NCI-H82 (cell line): Measurements from ENCODE around the gene MRTFA.

ENCODE experiments used
- DNase-seq: peaks from one replicate; lab custom pipeline; 2025; lab: John Stamatoyannopoulos, UW

The MRTFA gene

DNA sequence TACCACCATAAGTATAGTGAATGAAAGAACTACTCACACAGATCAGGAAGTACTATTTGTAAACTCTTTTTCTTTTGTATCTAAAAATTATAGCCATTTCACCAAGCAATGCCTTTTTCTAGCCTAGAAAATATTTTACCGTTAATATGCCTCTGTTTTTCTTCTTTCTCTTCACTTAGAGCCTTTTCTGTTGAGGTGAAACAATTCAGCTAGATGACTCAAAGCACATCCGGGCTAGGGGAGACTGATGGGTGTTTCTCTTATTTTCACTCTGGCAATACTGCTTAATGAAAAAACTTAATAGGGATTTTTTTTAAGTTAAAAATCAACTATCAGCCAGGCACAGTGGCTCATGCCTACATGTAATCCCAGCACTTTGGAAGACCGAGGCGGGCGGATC is 172.8 kb downstream of the MRTFA start:
- no peak for DNase-seq

DNA sequence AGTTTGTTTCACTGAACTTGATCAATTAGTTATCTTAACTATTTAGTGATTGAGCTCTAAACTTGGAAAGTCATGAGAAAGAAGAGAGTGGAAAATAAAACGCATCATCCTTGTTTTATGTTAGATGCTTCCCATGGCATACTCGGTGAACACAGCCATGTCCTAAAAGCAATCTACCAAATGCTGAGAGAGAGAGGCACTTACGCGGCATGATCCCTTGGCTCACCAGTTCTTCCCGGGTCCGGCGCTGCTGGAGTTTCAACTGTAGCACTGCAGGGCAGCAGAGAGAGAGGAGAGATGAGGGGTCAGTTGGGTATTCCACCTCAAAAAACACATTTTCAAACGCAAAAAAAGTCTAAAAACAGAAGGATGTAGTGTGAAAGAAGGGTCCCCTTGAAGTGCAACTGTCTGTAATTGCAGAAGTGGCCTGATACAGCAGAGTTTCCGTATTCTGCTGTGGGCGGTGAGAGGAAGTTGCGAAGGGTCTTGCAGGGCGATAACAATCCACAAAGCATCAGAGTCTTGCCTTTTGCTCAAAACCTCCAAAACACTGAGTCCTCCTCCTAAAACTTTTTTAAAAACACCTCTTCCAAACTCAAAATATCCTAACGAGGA is 173.4 kb downstream of the MRTFA start:
- DNase-seq = no peak

DNA sequence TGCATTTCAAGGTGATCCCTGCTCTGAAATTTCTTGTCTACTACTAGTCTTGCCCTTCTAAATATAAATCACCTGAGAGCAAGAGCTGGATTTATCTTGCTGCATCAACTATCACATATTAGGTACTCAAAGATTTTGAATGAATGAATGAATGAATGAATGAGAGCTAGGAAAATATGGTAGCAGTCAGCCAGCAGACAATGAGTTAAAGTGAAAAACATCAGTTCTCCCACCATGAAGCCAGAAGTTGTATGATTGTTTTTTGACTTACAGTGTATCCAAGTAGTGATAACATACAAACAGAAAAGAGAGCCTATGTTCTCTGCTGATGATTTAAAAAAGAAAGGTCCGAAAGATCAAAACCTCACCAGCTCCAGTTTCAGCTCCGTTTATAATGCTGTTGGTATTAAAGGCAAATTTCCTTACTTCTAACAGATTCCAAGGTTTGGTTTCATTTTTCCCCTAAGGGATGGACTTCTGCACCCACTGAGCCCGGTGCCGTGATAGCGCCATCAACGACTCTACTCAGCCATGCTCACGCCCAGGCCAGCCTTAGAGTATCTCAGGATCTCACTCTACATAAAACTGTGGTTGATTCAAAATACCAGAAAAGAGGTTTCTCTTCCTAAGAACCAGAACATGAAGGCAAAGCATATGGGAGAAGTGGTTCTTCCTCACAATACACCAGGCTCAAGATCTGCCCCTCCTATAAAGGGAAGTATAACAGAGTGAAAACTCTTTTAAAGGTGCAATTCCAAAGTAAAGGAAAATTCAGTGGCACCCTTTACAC is 174.1 kb downstream of the MRTFA start:
- DNase-seq = no peak

DNA sequence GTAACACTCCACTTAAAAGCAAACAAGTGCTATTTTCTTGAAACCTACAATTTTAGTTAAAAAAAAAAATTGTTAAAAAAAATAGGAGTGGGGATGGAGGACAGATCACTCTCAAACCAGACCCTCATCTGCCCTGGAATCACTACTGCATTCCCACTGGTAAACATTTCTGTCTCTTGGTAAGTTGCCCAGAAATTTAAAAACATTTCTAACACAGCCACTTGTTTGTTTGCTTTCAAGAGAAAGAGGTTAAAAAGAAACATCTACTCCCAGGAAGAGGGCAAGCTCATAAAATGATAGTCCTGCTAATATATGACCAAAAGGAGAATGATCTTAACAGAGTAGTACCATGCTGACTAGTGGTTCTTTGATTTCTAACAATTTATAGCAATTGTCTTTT is 182.8 kb downstream of the MRTFA start:
- DNase-seq = no peak

DNA sequence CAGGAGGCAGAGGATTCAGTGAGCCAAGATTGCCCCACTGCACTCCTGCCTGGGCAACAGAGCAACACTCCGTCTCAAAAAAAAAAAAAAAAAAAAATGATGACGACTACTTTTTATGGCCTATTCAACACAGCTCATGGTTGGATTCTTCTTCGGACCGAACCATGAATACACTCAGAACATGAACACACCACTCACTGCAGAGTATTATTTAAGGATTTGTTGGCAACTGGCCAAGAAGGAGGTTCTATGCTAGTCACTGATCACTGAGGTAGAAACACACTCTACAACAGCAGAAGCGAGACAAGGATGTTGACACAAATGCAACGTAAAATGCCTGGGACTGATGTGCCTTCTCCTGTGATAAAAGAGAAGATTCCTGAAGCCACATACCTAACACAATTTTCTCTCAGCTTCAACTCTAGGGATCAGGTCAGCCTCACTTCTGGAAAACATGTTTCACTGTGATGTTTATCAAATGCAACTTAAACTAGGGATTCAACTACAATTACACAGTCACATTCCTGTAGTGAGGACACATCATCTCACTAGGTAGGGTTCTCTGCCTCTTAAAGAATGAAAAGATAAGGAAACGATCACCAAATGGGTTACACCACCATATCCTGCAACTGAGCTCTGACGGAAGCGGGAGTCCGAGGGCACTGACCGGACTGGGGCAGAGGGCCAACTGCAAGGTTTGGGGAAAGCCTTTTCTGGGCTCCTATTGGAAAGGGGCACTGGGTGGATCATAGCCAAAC is 183.6 kb downstream of the MRTFA start:
- DNase-seq = peak; percentile 62

DNA sequence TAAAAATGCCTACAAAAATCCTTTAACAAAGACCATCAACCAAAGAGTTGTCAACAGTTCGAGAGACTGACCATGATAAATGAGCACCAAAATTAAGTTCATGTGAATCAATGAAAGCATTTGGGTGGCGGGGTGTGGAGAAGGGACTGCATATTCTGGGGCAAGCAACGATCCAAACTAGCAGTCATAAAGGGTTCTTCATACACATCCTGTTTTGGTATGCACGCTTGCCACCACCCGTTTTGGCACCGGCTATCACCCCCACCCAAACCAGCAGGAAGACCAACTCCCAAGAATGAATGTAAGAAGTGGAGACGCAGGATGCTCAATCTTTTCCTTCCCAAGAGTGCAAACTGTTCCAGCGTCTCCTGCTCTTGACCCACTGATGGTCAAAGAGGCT is 185.3 kb downstream of the MRTFA start:
- DNase-seq = no peak

DNA sequence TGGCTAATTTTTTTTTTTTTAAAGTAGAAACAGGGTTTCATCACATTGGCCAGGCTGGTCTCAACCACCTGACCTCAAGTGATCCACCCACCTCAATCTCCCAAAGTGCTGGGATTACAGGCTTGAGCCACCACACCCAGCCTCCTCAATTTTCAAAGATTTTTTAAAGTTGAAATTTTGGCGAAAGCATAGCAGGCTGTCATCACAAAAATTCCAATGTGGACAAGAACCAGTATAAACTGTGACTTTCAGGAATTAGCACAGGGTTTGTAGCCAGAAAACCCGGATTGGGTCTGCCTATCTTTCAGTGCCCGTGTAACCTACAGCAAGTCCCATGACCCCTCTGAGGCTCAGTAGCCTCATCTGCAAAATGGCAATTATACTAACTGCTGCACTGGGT is 185.9 kb downstream of the MRTFA start:
- DNase-seq = no peak

DNA sequence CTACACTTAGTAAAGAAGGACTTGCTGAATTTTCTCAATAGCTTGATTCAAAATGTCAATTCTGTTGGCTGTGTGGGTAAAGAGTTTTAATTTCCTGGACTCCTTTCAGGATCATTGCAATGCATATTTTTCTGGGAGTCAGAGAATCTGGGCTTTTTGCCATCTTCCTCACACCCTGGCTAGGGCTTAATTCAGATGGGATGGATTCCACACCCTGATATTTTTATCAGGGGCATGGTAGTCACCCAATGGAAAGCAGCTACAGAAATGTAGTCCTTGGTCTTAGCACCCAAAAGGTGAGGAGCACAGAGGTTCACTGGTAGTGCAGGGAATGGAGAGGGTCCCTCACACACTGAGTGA is 186.9 kb downstream of the MRTFA start:
- no peak for DNase-seq

DNA sequence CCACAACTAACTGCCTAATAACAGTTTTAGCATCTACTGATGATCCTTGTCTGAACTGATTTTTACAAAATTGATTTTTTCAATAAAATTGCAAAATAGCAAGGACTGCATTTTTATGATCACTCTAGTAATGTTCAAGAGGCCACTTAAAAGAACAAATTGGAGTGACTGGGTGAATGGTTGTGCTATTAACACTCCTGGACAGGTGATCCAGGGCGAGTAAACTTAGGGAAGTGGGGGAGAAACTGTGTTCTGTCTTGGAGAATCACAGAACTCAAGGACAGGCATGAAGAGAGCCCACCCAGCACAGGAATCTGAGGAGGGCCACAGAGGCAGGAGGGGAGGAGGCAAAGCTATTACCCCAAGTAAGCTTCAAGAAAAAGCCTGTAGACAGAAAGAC is 190.3 kb downstream of the MRTFA start:
- DNase-seq = no peak

DNA sequence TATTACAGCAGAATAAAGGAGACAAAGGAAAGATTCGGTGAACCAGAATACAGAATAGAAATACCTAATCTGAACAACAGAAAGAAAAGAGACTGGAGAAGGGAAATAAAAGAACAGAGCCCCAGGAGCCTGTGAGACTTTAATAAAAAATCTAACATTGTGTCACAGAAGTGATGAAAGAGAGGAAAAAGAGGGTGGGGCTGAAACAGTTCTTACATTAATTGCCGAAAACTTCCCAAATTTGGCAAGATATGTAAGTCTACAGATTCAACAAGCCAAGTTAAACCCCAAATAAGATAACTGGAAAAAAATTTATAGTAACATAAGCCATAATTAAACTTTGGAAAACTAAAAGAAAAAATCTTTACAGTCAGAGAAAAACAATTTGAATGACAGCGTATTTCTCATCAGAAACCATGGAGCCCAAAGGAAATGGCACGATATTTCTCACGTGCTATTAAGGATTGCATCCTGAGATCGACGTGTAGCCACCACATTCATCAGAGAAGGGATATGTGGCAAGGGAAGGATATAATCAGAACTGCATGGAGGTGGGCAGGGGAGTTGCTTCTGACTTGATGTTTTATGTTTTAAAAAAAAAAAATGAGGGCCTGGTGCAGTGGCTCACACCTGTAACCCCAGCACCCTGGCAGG is 192.2 kb downstream of the MRTFA start:
- no peak for DNase-seq

DNA sequence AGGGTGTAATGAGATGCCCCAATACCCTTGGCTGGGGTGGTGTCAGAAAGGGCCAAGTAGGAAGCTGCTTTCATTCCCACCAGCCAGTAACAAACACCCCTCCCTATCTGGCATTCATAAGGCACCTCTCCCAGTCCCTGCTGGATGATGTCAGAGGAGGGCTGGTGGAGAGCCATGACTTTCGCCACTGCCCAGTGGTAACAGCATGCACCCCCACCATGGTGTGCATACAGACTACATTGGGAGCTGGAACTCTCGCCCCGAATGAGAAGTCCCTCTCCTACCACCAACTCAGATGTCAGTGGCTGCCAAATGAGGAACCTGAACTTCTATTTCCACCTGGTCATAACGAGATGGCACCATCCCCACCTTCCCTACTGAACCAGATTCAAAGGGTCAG is 192.8 kb downstream of the MRTFA start:
- DNase-seq = no peak

DNA sequence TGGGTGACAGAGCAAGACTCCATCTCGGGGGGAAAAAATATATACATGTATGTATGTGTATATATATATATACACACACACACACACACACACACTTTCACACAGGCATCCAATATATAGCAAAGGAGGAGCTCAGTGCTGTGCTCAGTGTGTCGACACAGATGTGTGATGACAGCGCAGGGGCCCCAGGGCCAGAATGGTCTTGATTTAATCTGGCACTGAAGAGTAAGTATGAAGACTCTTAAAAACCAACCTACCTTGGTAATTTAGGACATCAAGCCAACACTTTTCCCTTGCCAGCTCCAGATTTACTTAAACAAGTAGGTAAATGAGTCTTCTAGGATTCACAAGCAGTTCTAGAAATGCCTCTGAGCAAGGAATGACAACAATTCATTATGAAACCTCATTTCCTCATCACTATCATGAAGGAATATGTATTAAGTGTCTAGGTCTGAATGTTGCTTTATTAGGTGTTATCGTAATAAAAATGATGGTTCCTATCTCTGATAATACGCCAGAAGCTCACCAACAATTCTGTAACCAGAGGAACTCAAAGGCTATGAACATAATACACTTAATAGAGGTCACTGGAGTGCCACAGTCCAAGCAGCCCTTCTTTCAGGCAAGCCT is 194.6 kb downstream of the MRTFA start:
- DNase-seq = no peak

DNA sequence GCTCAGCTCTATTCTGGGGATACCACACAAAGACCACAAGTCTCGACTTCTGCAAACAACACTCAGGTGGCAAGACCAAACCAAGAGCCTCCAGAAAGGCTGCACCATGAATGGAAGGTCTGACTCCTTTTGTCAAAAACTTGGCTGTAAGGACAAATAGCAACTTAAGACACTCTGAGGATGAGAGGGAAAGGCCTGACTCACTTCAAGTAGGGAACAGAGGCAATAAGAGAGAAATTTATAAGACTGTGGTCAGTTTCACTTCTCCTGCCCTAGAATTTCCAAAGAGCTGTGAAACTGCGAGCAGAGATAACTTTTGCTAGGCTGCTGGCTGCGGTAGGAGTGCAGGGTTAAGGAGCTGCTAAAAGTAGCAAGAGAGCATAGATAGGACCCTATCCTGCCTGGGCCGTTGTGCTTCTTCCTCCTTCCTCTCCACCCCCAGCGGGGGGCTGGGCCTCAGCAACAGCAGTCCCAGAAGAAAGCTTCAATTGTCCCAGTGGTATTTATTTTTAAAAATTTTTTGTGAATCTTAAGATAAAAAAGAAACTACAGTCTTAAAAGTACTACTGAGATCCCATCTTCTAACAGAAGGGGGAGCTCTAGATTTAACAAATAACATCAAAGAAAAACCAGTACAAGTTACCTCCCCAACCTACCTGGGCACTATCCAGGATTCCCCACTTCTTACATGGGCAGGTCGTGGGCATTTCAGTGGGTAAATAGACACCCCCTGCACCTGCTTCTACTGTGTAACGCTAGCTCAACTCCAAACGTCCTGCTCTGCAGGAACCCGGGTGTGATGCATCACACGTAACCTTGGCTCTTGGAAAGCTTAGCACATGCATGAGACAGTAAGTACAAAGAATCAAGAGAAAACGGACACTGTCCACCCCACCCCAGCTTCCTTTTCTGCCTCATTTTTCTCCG is 199.8 kb downstream of the MRTFA start:
- DNase-seq = peak; percentile 53

DNA sequence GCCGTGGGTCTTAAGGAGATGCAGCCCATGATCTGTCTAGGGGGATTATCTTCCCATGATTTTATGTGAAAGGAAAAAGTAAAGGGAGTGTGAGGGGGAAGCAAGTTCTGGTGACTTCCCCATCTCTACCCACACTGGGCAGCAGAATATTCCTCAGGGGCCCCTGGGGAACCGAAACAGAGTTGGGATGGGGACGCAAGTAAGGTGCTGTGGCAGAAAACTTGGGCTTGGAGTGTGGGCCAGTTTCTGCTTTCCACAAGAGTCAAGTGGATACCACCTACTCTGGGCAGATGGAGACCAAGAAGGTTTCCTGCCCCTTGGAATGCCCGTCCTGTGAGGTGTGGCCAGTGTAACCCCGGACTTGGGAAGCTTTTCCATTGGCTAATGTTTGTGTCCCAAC is 201.8 kb downstream of the MRTFA start:
- no peak for DNase-seq

DNA sequence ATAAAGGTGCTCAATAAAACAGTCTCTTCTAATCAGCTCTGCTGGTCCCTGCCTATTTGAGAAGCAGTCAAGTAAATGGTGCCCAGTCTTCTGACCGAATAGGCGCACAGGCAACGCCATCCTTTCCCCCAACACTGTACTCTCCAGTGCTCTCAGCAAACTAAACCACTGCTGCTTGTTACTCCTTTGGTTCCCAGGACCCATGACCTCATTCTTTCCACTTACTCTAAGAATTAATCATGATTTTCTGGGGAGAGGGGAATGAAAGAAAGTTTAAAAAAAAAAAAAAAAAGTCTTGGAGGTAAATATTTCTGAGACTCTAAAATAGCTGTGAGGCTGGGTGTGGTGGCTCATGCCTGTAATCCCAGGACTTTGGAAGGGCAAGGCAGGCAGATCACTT is 202.4 kb downstream of the MRTFA start:
- DNase-seq = no peak

DNA sequence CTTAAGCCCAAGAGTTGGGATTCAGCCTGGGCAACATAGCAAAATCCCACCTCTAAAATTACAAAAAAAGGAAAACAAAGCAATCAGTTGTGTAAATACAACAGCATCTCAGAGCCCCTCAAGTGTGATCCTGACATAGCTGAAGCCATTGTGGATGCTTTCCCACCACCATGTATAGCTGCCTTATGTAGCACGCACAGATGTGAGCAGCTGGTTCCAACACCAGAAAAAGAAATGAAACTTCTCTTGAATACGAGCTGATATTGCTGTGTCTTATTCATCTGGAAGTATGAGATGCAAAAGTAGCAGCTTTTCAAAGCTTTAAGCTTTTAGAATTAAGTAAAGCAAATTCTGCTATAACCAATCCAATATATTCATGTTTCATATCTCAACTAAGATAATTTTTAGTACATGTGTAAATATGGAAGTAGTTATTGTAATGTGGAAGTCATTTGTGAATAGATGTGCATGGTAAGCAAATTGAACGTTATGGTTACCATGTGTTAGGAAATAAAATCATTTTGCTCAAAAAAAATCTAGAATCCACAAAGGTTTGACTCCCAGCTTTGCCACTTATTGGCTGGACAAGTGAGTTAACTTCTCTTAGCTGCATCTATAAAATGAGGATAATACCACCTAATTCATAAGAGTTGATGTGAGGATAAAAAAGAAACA is 203.0 kb downstream of the MRTFA start:
- no peak for DNase-seq

DNA sequence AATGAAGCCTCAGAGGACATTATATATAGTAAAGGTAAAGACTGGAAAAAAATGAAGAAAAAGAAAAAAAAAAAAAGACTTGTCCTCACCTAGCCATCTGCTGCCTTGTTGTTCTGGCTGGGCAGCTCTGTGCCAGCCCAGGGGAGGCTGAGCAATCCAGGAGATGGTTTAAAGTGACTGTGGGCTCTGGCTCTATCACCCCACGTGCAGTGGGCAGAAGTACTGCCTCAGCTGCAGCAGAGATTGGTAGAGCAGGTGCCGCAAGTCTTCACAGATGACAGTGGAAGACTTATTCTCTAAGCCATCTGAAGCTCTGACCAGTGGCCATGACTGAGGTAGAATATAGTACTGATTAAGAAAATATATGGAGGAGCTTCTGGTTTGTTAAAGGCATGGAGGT is 203.9 kb downstream of the MRTFA start:
- no peak for DNase-seq

DNA sequence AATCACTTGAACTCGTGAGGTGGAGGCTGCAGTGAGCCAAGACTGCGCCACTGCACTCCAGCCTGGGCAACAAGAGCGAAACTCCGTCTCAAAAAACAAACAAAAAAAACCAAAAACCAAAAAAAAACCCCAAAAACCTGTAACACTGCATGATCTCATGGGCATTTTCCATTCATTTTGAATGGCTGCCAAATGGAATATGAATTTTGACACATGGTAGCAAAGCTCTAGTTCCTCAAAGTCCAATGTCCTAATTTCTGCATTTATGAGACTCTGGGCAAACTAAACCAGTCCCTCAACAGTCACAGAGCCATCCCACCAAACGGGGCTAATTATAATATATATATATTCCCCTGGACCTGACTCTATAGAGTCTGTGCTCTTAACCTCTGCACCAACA is 204.4 kb downstream of the MRTFA start:
- DNase-seq = no peak

DNA sequence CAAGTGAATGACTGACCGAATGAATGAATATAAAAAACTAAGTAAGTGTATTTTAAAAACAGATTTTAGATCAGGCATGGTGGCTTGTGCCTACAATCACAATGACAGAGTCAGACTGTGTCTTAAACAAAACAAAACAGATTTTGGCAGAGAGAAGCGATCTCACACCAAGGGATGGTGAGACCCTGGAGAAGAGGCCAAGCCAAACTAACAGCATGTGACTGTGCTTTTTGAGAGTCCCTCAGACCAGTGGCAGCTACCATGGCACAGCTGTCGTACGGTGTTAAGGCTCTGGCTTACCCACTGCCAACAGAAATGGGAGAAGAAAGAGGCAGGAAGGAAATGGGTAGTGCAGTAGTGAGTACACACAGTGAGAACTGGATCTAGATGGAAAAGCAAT is 205.5 kb downstream of the MRTFA start:
- no peak for DNase-seq

DNA sequence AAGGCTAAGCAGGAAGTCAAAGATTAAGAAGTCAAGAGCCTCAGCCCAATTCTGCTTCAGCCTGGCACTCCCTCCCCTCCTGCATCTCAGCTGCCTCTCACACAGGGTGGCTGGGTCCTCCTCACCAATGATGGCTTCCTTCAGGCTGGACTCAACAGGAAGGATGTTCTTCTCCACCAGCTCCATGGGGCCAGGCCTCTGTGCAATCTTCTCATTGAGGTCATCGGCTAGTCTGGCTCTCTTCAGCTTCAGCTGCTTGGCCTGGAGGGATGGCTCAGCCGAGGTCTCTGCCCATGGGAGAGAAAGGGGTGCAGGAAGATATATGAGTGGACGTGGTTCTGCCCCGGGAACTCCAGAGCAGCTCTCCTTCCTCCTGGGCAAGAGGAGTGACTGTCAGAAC is 207.0 kb downstream of the MRTFA start:
- DNase-seq = peak; percentile 12

DNA sequence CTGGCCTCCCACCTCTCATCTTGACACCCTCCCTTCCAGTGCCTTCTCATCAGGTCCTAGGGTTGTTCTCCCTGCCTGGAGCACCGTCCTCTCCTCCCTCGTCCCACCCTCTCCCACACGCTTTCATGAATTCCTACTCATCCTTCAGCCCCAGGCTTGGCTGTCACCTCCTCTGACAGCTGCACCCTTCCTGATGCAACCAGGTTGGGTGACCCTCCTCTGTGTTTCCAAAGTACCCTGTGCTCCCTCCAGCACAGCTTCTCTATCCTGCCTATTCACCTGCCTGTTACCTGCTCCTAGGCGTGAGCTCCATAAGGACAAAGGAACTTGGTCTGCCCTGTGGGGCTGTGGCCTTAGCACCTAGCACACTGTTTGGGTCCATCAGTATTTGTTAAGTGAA is 207.7 kb downstream of the MRTFA start:
- no peak for DNase-seq
